Heart left ventricle (tissue), 16 donors: ENCODE results near the gene ADSS1. TPM values are rescaled to one million over a fixed set of nuclear protein-coding genes. Genes with fewer than 3 reads are reported as not detected.

ENCODE experiments used
- ATAC-seq, 4 donors: fragments of 200-7000 bp; cut with Tn5 transposase; one replicate each; pipeline ENCODE4 v1.9.1; 2020 to 2022; ENCODE audit warnings: moderate library complexity in 4 of 4, mild to moderate bottlenecking in 3 of 4, moderate number of reproducible peaks in 1 of 4
- DNase-seq, 5 donors: peaks; one replicate each; pipeline ENCODE4 v3.0.0-alpha.2; 2020
- H3K27ac ChIP-seq, 12 donors: fragments of 200-600 bp; sonication (generic) in 4 of 12; one replicate each; pipeline versions ENCODE4 v1.5.0 to v1.8.0; 2016 to 2022; ENCODE audit warnings: mild to moderate bottlenecking in 2 of 12
- H3K27me3 ChIP-seq, 9 donors: fragments of 200-600 bp; sonication (generic) in 2 of 9; one replicate each; pipeline versions ENCODE4 v1.5.1 to v1.8.0; 2016 to 2022; ENCODE audit warnings: mild to moderate bottlenecking in 3 of 9
- H3K36me3 ChIP-seq, 9 donors: fragments of 200-600 bp; sonication (generic) in 2 of 9; one replicate each; pipeline versions ENCODE4 v1.5.0 to v1.8.0; 2018 to 2022; ENCODE audit warnings: mild to moderate bottlenecking in 2 of 9
- H3K4me1 ChIP-seq, 12 donors: fragments of 200-600 bp; sonication (generic) in 4 of 12; one replicate each; pipeline versions ENCODE4 v1.5.0 to v1.8.0; 2016 to 2022; ENCODE audit warnings: mild to moderate bottlenecking in 3 of 12
- H3K4me3 ChIP-seq, 12 donors: fragments of 200-600 bp; sonication (generic) in 4 of 12; one replicate each; pipeline versions ENCODE4 v1.5.0 to v1.8.0; 2017 to 2022; ENCODE audit warnings: mild to moderate bottlenecking in 9 of 12, moderate library complexity in 4 of 12
- H3K9me3 ChIP-seq, 12 donors: fragments of 200-600 bp; sonication (generic) in 4 of 12; one replicate each; pipeline versions ENCODE4 v1.5.0 to v1.8.0; 2016 to 2022; ENCODE audit warnings: mild to moderate bottlenecking in 1 of 12
- POLR2A ChIP-seq, 2 donors: fragments of 450-650 bp; IDR thresholded peaks; one replicate each; pipeline ENCODE4 v1.6.1; 2017; ENCODE audit warnings: antibody characterized with exemption in 2 of 2, mild to moderate bottlenecking in 2 of 2, moderate library complexity in 2 of 2
- WGBS, 4 donors: extraction: QIAGEN DNeasy Blood & Tissue Kit in 2 of 4; methylation state at CpG; one replicate each; pipeline versions ENCODE4 v1.1.5 to v1.1.7; 2013 to 2018; 5-methylcytosine and 5-hydroxymethylcytosine counted together
- intact Hi-C, 10 donors: fragments of 100-400 bp; cut with DNase I; formaldehyde crosslinking; loops; one replicate each; pipeline versions ENCODE4 v1.11.1 to v1.14.2; 2022
- polyA plus RNA-seq, 2 donors: library from polyadenylated mRNA; stranded (reverse); fragments of 200-250 nt; gene quantifications; one replicate each; pipeline ENCODE4 v1.2.3, GENCODE V29; 2013
- total RNA-seq, 9 donors: library from RNA; depleted of rRNA in 2 of 9; stranded (reverse); fragments of >200 nt in 2 of 9; fragmentation: NEBNext Ultra II Directional in 3 of 9; extraction: Animal tissue kit (Norgen Biotek cat#: 25700) in 3 of 9; gene quantifications; one replicate each; pipeline versions ENCODE4 v1.1.0 to v1.2.4, GENCODE V29; 2016 to 2023
- TF ChIP-seq, protein P1 (sequence below), 12 donors: fragments of 200-600 bp; sonication (generic) in 4 of 12; IDR thresholded peaks; one replicate each; pipeline versions ENCODE4 v1.5.0 to v1.8.0; 2018 to 2022; ENCODE audit warnings: antibody characterized with exemption in 12 of 12, mild to moderate bottlenecking in 5 of 12
- donor health status: ischemic (EF 13 %, LVEDD 7.1; RV severe dilation, severe dysfunction).
- donor health status: healthy with polysubstance abuse.
- donor health status: DM: no; HTN: yes; CAD: no.
- donor health status: DM: no; HTN: no; CAD: no.
- donor health status: ischemic (EF 25% LVEDD 6.9; RV normal size, moderate dysfunction).
- donor health status: ischemic (EF 25% LVEDD 5.7; RV mildly dilated, moderate dysfunction).
- donor health status: healthy.
- donor health status: DM: yes; HTN: yes; CAD: no.
- donor health status: ischemic (EF 35%, LVEDD 5.7; RV mildly dilated, moderate dysfunction).
- donor health status: nonischemic (EF 11% LVEDD 7.7; RV severe dilation, severe dysfunction).
- donor health status: DM: yes; HTN: yes; CAD: no.
- donor health status: PGD.
- donor health status: ischemic (EF 29% LVEDD 5.4; RV normal size, mild dysfunction).
- donor health status: nonischemic (EF 23%, LVEDD 6.1; RV moderate dilation, normal function).

The ADSS1 gene
- total and polyA plus RNA-seq, 11 donors = 64.7 to 258 (median 160) TPM

- WGBS, 4 donors = 87 to 90% (median 87%) methylated on average over 16 of the region's 16 CpGs
- H3K4me3 ChIP-seq = no peak overlapping the region
- H3K36me3 ChIP-seq = no peaks in the 10 kb centered on the region
- H3K4me1 ChIP-seq = peaks cover 0 to 85% (median 48%) of the 10 kb centered on the region in 12 donors
- DNase-seq = no peak
- no peak for TF ChIP-seq POLR2A (IDR thresholded peaks at IDR 0.05)
- TF ChIP-seq, protein P1, sequence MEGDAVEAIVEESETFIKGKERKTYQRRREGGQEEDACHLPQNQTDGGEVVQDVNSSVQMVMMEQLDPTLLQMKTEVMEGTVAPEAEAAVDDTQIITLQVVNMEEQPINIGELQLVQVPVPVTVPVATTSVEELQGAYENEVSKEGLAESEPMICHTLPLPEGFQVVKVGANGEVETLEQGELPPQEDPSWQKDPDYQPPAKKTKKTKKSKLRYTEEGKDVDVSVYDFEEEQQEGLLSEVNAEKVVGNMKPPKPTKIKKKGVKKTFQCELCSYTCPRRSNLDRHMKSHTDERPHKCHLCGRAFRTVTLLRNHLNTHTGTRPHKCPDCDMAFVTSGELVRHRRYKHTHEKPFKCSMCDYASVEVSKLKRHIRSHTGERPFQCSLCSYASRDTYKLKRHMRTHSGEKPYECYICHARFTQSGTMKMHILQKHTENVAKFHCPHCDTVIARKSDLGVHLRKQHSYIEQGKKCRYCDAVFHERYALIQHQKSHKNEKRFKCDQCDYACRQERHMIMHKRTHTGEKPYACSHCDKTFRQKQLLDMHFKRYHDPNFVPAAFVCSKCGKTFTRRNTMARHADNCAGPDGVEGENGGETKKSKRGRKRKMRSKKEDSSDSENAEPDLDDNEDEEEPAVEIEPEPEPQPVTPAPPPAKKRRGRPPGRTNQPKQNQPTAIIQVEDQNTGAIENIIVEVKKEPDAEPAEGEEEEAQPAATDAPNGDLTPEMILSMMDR (IDR thresholded peaks at IDR 0.05) = no peak
- H3K27ac ChIP-seq = peak overlapping the region in 2 of 12 donors; percentile 24 to 89
- H3K9me3 ChIP-seq = no peaks in the 10 kb centered on the region
- ATAC-seq = no peak
- no peaks in the 10 kb centered on the region for H3K27me3 ChIP-seq
- intact Hi-C loops = loop anchor here in 2 of 10 donors (10.0 kb wide), 1 partner anchor 145 kb away; no protein-coding TSS in a partner anchor
These were observed 5.8 kb downstream of the ADSS1 start for GRCh38 chr14:104729835-104730181.

GRCh38 chr14:104730487-104730886, 6.5 kb downstream of the ADSS1 start:
- Histone ChIP-seq H3K4me1 (peaks cover 0 to 85% (median 51%) of the 10 kb centered on the region in 12 donors), H3K27ac (peak overlapping the region in 4 of 12 donors; percentile 21 to 89 (median 41)), H3K9me3 (no peaks in the 10 kb centered on the region), H3K4me3 (no peak overlapping the region), H3K27me3 (no peaks in the 10 kb centered on the region), H3K36me3 (no peaks in the 10 kb centered on the region)
- no peak for ATAC-seq
- DNase-seq = no peak
- WGBS, 4 donors = 62 to 75% (median 72%) methylated on average over 5 of the region's 5 CpGs
- intact Hi-C loops = no loop called here
- TF ChIP-seq, protein P1 (IDR thresholded peaks at IDR 0.05) = no peak
- TF ChIP-seq POLR2A (IDR thresholded peaks at IDR 0.05) = no peak

DNA sequence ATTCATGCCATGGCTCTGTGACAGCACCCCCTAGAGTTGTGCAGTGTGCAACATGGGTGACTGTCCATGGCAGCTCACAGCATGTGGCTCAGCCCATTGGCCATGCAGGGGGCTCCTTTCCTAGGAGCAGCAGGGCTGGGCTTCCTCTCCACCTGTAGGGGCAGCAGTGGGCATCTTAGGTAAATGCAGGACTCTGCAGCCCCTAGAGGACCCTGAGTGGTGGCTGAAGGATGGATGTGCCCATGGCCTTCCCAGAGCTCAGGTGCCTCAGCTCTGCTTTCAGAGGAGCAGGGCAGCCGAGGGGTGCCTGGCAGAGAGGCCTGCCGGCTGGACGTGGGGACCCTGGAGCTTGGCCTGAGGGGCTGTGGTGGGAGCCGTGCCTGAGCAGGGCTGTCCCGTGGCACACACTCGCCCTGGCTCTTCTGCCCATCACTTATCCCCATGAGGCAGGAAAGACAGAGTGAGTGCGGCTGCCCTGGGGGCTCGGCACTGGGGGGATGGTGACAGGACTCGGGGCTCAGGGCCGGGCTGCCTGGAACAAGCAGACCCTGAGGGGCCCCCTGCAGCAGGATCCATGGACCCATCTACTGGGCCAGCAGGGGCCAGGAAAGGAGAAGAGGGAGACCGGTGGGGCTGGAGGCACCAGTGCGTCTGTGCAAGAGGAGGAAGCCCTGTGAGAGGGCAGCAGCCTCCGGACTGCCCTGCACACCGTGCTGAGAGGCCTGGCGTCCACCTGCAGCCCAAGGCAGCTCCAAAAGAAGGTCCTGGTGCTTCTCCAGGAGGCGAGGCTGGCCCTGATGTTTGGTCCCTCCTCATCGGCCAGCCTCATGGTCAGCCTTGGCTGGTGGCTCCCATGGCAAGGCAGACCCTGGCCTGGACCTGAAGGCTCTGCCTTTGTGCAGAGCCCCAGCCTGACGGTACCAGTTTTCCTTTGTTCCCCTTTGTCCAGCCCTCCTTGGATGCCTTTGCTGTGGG, 7.6 kb downstream of the ADSS1 start:
- ATAC-seq (no peak), DNase-seq (no peak)
- TF ChIP-seq, protein P1 (IDR thresholded peaks at IDR 0.05) = peak in 5 of 12 donors; percentile 15 to 41 (median 37)
- TF ChIP-seq POLR2A (IDR thresholded peaks at IDR 0.05) = no peak
- no peaks in the 10 kb centered on the region for H3K9me3 ChIP-seq
- peak overlapping the region; percentile 63 to 95 (median 88) for H3K27ac ChIP-seq
- intact Hi-C loops = no loop called here
- H3K4me1 ChIP-seq = peaks cover 0 to 85% (median 52%) of the 10 kb centered on the region in 12 donors
- WGBS, 4 donors = 80 to 87% (median 85%) methylated on average over 9 to 18 of the region's 18 CpGs
- no peak overlapping the region for H3K4me3 ChIP-seq
- H3K27me3 ChIP-seq = no peaks in the 10 kb centered on the region
- no peaks in the 10 kb centered on the region for H3K36me3 ChIP-seq

- Histone ChIP-seq H3K4me3 (no peak overlapping the region), H3K4me1 (peaks cover 0 to 85% (median 56%) of the 10 kb centered on the region in 12 donors), H3K9me3 (no peaks in the 10 kb centered on the region), H3K27me3 (no peaks in the 10 kb centered on the region), H3K27ac (peak overlapping the region; percentile 65 to 95 (median 88)), H3K36me3 (peaks cover 0 to 3% (median 0%) of the 10 kb centered on the region in 9 donors)
- peak; percentile 68 to 82 (median 76) for ATAC-seq
- peak; percentile 25 to 63 for TF ChIP-seq POLR2A (IDR thresholded peaks at IDR 0.05)
- TF ChIP-seq, protein P1 (IDR thresholded peaks at IDR 0.05) = no peak
- 54 to 62% (median 57%) methylated on average over 6 to 14 of the region's 14 CpGs; no CpG with 5 or more reads in 1 of the 4 donors for WGBS, 4 donors
- intact Hi-C loops = no loop called here
- peak; percentile 86 to 96 (median 90) for DNase-seq
These were observed 8.4 kb downstream of the ADSS1 start for GRCh38 chr14:104732355-104732804.
